PFSK-1 (cell line): Measurements from ENCODE around the gene HEBP1.

Experiments used
- REST ChIP-seq, 2 experiments: IDR thresholded peaks; 2 replicates each; pipeline versions ENCODE4 v1.6.1 to v1.8.0; 2011 to 2012; ENCODE audit warnings: low read depth in 2 of 2, low read length in 2 of 2, control low read depth in 1 of 2, inconsistent platforms in 1 of 2, mild to moderate bottlenecking in 1 of 2, moderate library complexity in 1 of 2; ENCODE audit not compliant: insufficient read depth in 1 of 2
- SIN3A ChIP-seq: IDR thresholded peaks from 2 replicates; pipeline ENCODE4 v1.6.1; 2012; ENCODE audit warnings: mild to moderate bottlenecking, low read length, moderate library complexity, borderline replicate concordance; ENCODE audit not compliant: insufficient read depth
- TAF1 ChIP-seq: IDR thresholded peaks from 2 replicates; pipeline ENCODE4 v1.6.1; 2012; ENCODE audit warnings: low read length, control low read depth, borderline replicate concordance; ENCODE audit not compliant: insufficient read depth

- TF ChIP-seq SIN3A (no peak), REST (IDR thresholded peaks at IDR 0.05; ENCODE audit: insufficient read depth in 1 of 2, low read depth in 2 of 2, low read length in 2 of 2) (no peak), TAF1 (no peak)
Measured at GRCh38 chr12:12997734-12998133, 2.3 kb downstream of the HEBP1 start.
